HCT116 (cell line): ENCODE data around the gene PIEZO2. TPM values are rescaled to one million over a fixed set of nuclear protein-coding genes. Genes with fewer than 3 reads are reported as not detected.

Experiments used
- ATAC-seq: fragments of 200-7000 bp; cut with Tn5 transposase; 2 replicates; pipeline ENCODE4 v1.9.1; 2020; ENCODE audit warnings: mild to moderate bottlenecking, moderate library complexity
- BruUV-seq: library from RNA; stranded (reverse); fragments of 400-500 nt; replicated peaks from 2 replicates; lab custom pipeline; 2021; lab: Mats Ljungman, UMichigan
- CTCF ChIA-PET: fragments of 300-600 bp; sonication (Branson Sonifier 250); formaldehyde crosslinking; loops from one replicate; lab custom pipeline; 2021; ENCODE audit warnings: antibody characterized with exemption; lab: Charles Lee
- POLR2A ChIA-PET: fragments of 300-600, 350-600 bp; sonication (Branson Sonifier 250); formaldehyde crosslinking; loops from one replicate; lab custom pipeline; 2021; ENCODE audit warnings: antibody characterized with exemption; lab: Charles Lee
- RAD21 ChIA-PET, 2 experiments: fragments of 300-600 bp; sonication (Branson Sonifier 250); formaldehyde crosslinking; loops; one replicate each; lab custom pipeline; 2023; ENCODE audit warnings: low total read pairs in 2 of 2; ENCODE audit not compliant: uncharacterized antibody in 2 of 2, unreplicated experiment in 2 of 2, low non-redundant PET in 1 of 2; lab: Charles Lee
- DNase-seq: peaks from one replicate; pipeline ENCODE4 v3.0.0-alpha.2; 2010; ENCODE audit warnings: low read depth, low spot score
- H2AFZ ChIP-seq: fragments of 200-600 bp; shearing (Covaris generic), sonication (generic); 2 replicates; pipeline ENCODE4 v1.6.1; 2017; ENCODE audit warnings: low read depth, mixed run types, mixed read lengths, antibody characterized with exemption, low read length; ENCODE audit not compliant: poor library complexity, severe bottlenecking
- H3K27ac ChIP-seq: 2 replicates; pipeline ENCODE4 v1.5.1; 2012; ENCODE audit warnings: low read depth, low read length
- H3K27me3 ChIP-seq: fragments of 200-600 bp; sonication (generic); 2 replicates; pipeline ENCODE4 v1.6.1; 2016; ENCODE audit warnings: mixed run types, low read length, mixed read lengths; ENCODE audit not compliant: insufficient read depth
- H3K36me3 ChIP-seq, 2 experiments: fragments of 200-500 bp in 1 of 2; fragments of 200-600 bp in 1 of 2; sonication (Bioruptor generic) in 1 of 2; sonication (generic) in 1 of 2; 2 replicates each; pipeline versions ENCODE4 v1.5.1 to v1.6.1; 2014 to 2016; ENCODE audit warnings: low read length in 2 of 2, inconsistent platforms in 1 of 2, mixed read lengths in 1 of 2, mixed run types in 1 of 2; ENCODE audit not compliant: insufficient read depth in 2 of 2, control insufficient read depth in 1 of 2
- H3K4me1 ChIP-seq, 2 experiments: fragments of 200-600 bp in 1 of 2; sonication (generic) in 1 of 2; 2 replicates each; pipeline versions ENCODE4 v1.5.1 to v1.6.1; 2012 to 2017; ENCODE audit warnings: low read length in 2 of 2, inconsistent platforms in 1 of 2, mild to moderate bottlenecking in 1 of 2, mixed read lengths in 1 of 2, mixed run types in 1 of 2, moderate library complexity in 1 of 2; ENCODE audit not compliant: insufficient read depth in 2 of 2, control insufficient read depth in 1 of 2
- H3K4me2 ChIP-seq: fragments of 200-600 bp; sonication (generic); 2 replicates; pipeline ENCODE4 v1.6.1; 2017; ENCODE audit warnings: mixed run types, low read length, mixed read lengths
- H3K4me3 ChIP-seq, 2 experiments: fragments of 200-600 bp in 1 of 2; sonication (generic) in 1 of 2; replicated peaks in 1 of 2; 2 replicates each; pipeline ENCODE4 v1.5.1; 2011 to 2016; ENCODE audit warnings: low read length in 2 of 2, control low read depth in 1 of 2, low read depth in 1 of 2, mild to moderate bottlenecking in 1 of 2, mixed read lengths in 1 of 2, mixed run types in 1 of 2
- H3K79me2 ChIP-seq: fragments of 200-600 bp; sonication (generic); 2 replicates; pipeline ENCODE4 v1.6.1; 2017; ENCODE audit warnings: mild to moderate bottlenecking, mixed run types, low read length, moderate library complexity, mixed read lengths; ENCODE audit not compliant: insufficient read depth
- H3K9ac ChIP-seq: fragments of 200-600 bp; sonication (generic); 2 replicates; pipeline ENCODE4 v1.6.1; 2016; ENCODE audit warnings: low read length, mixed read lengths
- H3K9me2 ChIP-seq: fragments of 200-600 bp; sonication (generic), shearing (Covaris generic); 2 replicates; pipeline ENCODE4 v1.6.1; 2017; ENCODE audit warnings: mixed run types, mild to moderate bottlenecking, moderate library complexity; ENCODE audit not compliant: insufficient read depth
- H3K9me3 ChIP-seq, 2 experiments: fragments of 200-500 bp in 1 of 2; fragments of 200-600 bp in 1 of 2; sonication (Bioruptor generic) in 1 of 2; sonication (generic) in 1 of 2; 2 replicates each; pipeline ENCODE4 v1.6.1; 2014 to 2017; ENCODE audit warnings: low read length in 2 of 2, mixed read lengths in 2 of 2, inconsistent platforms in 1 of 2, low read depth in 1 of 2, mild to moderate bottlenecking in 1 of 2, mixed run types in 1 of 2, moderate library complexity in 1 of 2; ENCODE audit not compliant: control insufficient read depth in 1 of 2, insufficient read depth in 1 of 2
- H4K20me1 ChIP-seq: fragments of 200-600 bp; sonication (generic), shearing (Covaris generic); 2 replicates; pipeline ENCODE4 v1.6.1; 2017; ENCODE audit warnings: mixed run types, mild to moderate bottlenecking, moderate library complexity; ENCODE audit not compliant: insufficient read depth
- CBX3 ChIP-seq: IDR thresholded peaks from 2 replicates; pipeline ENCODE4 v1.6.1; 2012; ENCODE audit warnings: low read depth
- ELF1 ChIP-seq: IDR thresholded peaks from 2 replicates; pipeline ENCODE4 v1.6.1; 2012; ENCODE audit warnings: low read depth, borderline replicate concordance
- EZH2 ChIP-seq: fragments of 200-600 bp; sonication (generic); IDR thresholded peaks from 2 replicates; pipeline ENCODE4 v1.6.1; 2017; ENCODE audit warnings: antibody characterized with exemption, mixed run types
- POLR2AphosphoS5 ChIP-seq: IDR thresholded peaks from 2 replicates; pipeline ENCODE4 v1.6.1; 2011; ENCODE audit warnings: mild to moderate bottlenecking, low read depth, low read length, moderate library complexity
- SRF ChIP-seq: IDR thresholded peaks from 2 replicates; pipeline ENCODE4 v1.6.1; 2012; ENCODE audit warnings: low read depth
- ZNF274 ChIP-seq: fragments of 200-500 bp; sonication (Bioruptor generic); IDR thresholded peaks from 2 replicates; pipeline ENCODE4 v1.6.1; 2014; ENCODE audit warnings: mild to moderate bottlenecking, low read depth, low read length, inconsistent platforms
- intact Hi-C: fragments of 100-400 bp; cut with micrococcal nuclease; formaldehyde crosslinking; loops from 2 replicates; pipeline ENCODE4 v1.10.0; 2022
- total RNA-seq: library from RNA; stranded (reverse); gene quantifications from one replicate; pipeline ENCODE4 v1.2.1, GENCODE V29; 2021; ENCODE audit not compliant: unreplicated experiment
- TF ChIP-seq, protein P1 (sequence below): IDR thresholded peaks from 2 replicates; pipeline ENCODE4 v1.6.1; 2012; ENCODE audit warnings: low read depth

The PIEZO2 gene
- total RNA-seq, 1 experiment from 2014 or later: 0.34 TPM

DNA sequence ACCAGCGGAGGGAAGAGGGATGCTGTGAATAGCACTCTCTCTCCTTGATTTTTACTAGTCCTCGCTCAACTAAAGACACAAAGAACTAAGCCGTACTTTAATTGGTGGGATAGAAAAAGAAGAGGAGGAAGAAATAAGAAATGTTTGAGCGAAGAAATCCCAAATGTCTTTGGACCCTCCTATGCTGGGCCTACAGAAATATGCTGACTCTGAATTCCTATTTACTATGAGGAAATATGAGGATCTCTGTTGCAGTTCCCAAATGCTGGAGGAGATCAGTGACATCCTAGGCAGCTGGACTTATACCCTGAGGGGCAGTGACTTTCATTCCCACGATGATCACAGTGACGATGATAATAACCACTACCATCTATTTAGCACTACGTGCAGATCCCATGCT, 16.6 kb upstream of the PIEZO2 start:
- Histone ChIP-seq H3K4me3 (no peak overlapping the region), H4K20me1 (no peaks in the 10 kb centered on the region), H3K4me1 (no peaks in the 10 kb centered on the region), H2AFZ (no peak overlapping the region), H3K27me3 (peaks cover 12% of the 10 kb centered on the region), H3K36me3 (no peaks in the 10 kb centered on the region), H3K27ac (no peak overlapping the region), H3K9me2 (no peaks in the 10 kb centered on the region), H3K9me3 (no peaks in the 10 kb centered on the region), H3K4me2 (no peak overlapping the region), H3K9ac (no peak overlapping the region), H3K79me2 (no peaks in the 10 kb centered on the region)
- no peak for DNase-seq
- RAD21 ChIA-PET: no interaction called here
- POLR2A ChIA-PET: no interaction called here
- ATAC-seq: no peak
- TF ChIP-seq ELF1 (no peak), POLR2AphosphoS5 (no peak), ZNF274 (no peak), EZH2 (no peak), SRF (no peak), CBX3 (no peak)
- TF ChIP-seq, protein P1, sequence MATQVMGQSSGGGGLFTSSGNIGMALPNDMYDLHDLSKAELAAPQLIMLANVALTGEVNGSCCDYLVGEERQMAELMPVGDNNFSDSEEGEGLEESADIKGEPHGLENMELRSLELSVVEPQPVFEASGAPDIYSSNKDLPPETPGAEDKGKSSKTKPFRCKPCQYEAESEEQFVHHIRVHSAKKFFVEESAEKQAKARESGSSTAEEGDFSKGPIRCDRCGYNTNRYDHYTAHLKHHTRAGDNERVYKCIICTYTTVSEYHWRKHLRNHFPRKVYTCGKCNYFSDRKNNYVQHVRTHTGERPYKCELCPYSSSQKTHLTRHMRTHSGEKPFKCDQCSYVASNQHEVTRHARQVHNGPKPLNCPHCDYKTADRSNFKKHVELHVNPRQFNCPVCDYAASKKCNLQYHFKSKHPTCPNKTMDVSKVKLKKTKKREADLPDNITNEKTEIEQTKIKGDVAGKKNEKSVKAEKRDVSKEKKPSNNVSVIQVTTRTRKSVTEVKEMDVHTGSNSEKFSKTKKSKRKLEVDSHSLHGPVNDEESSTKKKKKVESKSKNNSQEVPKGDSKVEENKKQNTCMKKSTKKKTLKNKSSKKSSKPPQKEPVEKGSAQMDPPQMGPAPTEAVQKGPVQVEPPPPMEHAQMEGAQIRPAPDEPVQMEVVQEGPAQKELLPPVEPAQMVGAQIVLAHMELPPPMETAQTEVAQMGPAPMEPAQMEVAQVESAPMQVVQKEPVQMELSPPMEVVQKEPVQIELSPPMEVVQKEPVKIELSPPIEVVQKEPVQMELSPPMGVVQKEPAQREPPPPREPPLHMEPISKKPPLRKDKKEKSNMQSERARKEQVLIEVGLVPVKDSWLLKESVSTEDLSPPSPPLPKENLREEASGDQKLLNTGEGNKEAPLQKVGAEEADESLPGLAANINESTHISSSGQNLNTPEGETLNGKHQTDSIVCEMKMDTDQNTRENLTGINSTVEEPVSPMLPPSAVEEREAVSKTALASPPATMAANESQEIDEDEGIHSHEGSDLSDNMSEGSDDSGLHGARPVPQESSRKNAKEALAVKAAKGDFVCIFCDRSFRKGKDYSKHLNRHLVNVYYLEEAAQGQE: no peak
- CTCF ChIA-PET: interaction anchor here (1.1 kb wide), 1 partner anchor 12 kb away, joined by 3 read pairs; no protein-coding TSS in a partner anchor
- no TSS peak for BruUV-seq
- intact Hi-C loops: loop anchor here (10.0 kb wide), 1 partner anchor 219 kb away; no protein-coding TSS in a partner anchor
